K562 (cell line): ENCODE data around the gene DHRS2. TPM values are rescaled to one million over a fixed set of nuclear protein-coding genes. Genes with fewer than 3 reads are reported as not detected.

ENCODE experiments used
- ATAC-seq: fragments of 200-7000 bp; cut with Tn5 transposase; 3 replicates; pipeline ENCODE4 v1.9.1; 2020; ENCODE audit warnings: moderate library complexity
- Bru-seq: library from RNA; stranded (reverse); fragments of 400-500 nt; gene quantifications from one replicate; lab custom pipeline; 2021; lab: Mats Ljungman, UMichigan
- BruChase-seq, 2 experiments: library from RNA; stranded (reverse); fragments of 400-500 nt; gene quantifications; one replicate each; lab custom pipeline; 2021; lab: Mats Ljungman, UMichigan
- BruUV-seq: library from RNA; stranded (reverse); fragments of 400-500 nt; replicated peaks from 2 replicates; lab custom pipeline; 2021; lab: Mats Ljungman, UMichigan
- CTCF ChIA-PET: fragments of 300-600 bp; formaldehyde crosslinking; extraction: SDS; loops from one replicate; lab custom pipeline; 2021; ENCODE audit warnings: low intra/inter-chr PET ratio; lab: Yijun Ruan, JAX
- POLR2A ChIA-PET: fragments of 300-600, 350-650 bp; sonication (Branson Sonifier 250); formaldehyde crosslinking; extraction: SDS; loops from one replicate; lab custom pipeline; 2021; ENCODE audit warnings: antibody characterized with exemption, inconsistent platforms; lab: Yijun Ruan, JAX
- DNase-seq, 4 experiments: peaks; one replicate each; pipeline versions ENCODE4 v3.0.0 to v3.0.0-alpha.2; 2011 to 2018; ENCODE audit warnings: low spot score in 3 of 4, mixed read lengths in 3 of 4; ENCODE audit errors: extremely low read depth in 1 of 4
- FAIRE-seq: peaks from 2 replicates; lab custom pipeline; 2011; peaks lifted over from hg19 to GRCh38; lab: Jason Lieb, UNC
- H2AFZ ChIP-seq: 2 replicates; pipeline ENCODE4 v1.6.0; 2011; ENCODE audit warnings: low read depth, low read length, control low read depth, inconsistent platforms
- H3K27ac ChIP-seq: fragments of 200-600 bp; 3 replicates; pipeline ENCODE4 v1.8.0; 2011; ENCODE audit warnings: low read depth, mild to moderate bottlenecking, control low read depth, inconsistent platforms, low read length, moderate library complexity, mixed read lengths; ENCODE audit errors: extremely low read depth
- H3K27me3 ChIP-seq, 2 experiments: fragments of 300-600 bp in 1 of 2; 2 replicates in 1 of 2; 3 replicates in 1 of 2; pipeline versions ENCODE4 v1.6.0 to v1.8.0; 2011; ENCODE audit warnings: inconsistent platforms in 2 of 2, low read length in 2 of 2, mild to moderate bottlenecking in 1 of 2, mixed read lengths in 1 of 2, moderate library complexity in 1 of 2; ENCODE audit not compliant: control insufficient read depth in 2 of 2, insufficient read depth in 2 of 2
- H3K36me3 ChIP-seq: fragments of 300-600 bp; 3 replicates; pipeline ENCODE4 v1.8.0; 2011; ENCODE audit warnings: mild to moderate bottlenecking, low read length, inconsistent platforms; ENCODE audit not compliant: control insufficient read depth, insufficient read depth
- H3K4me1 ChIP-seq, 2 experiments: fragments of 200-600 bp in 1 of 2; replicated peaks in 1 of 2; 2 replicates in 1 of 2; 3 replicates in 1 of 2; pipeline versions ENCODE4 v1.5.1 to v1.8.0; 2011; ENCODE audit warnings: inconsistent platforms in 2 of 2, low read length in 2 of 2, mild to moderate bottlenecking in 1 of 2, mixed read lengths in 1 of 2, moderate library complexity in 1 of 2; ENCODE audit not compliant: control insufficient read depth in 2 of 2, insufficient read depth in 2 of 2
- H3K4me2 ChIP-seq: 2 replicates; pipeline ENCODE4 v1.6.1; 2011; ENCODE audit warnings: low read length, control low read depth, inconsistent platforms, mixed read lengths; ENCODE audit not compliant: insufficient read depth
- H3K4me3 ChIP-seq: fragments of 200-600 bp; sonication (generic), shearing (Covaris generic); 2 replicates; pipeline ENCODE4 v1.5.1; 2016; ENCODE audit warnings: control low read depth, inconsistent platforms
- H3K79me2 ChIP-seq: fragments of 200-600 bp; 3 replicates; pipeline ENCODE4 v1.8.0; 2011; ENCODE audit warnings: low read length, inconsistent platforms; ENCODE audit not compliant: control insufficient read depth, insufficient read depth
- H3K9ac ChIP-seq, 2 experiments: 2 replicates each; pipeline versions ENCODE4 v1.6.0 to v1.6.1; 2011; ENCODE audit warnings: low read depth in 2 of 2, low read length in 2 of 2, control low read depth in 1 of 2, inconsistent platforms in 1 of 2, mild to moderate bottlenecking in 1 of 2, mixed read lengths in 1 of 2; ENCODE audit not compliant: insufficient read depth in 1 of 2
- H3K9me1 ChIP-seq: one replicate; pipeline ENCODE4 v1.6.0; 2011; ENCODE audit warnings: inconsistent platforms, mild to moderate bottlenecking, low read length, moderate library complexity; ENCODE audit not compliant: control insufficient read depth, insufficient read depth
- H3K9me3 ChIP-seq: replicated peaks from 2 replicates; pipeline ENCODE4 v1.5.1; 2011; ENCODE audit warnings: low read depth, low read length, inconsistent platforms; ENCODE audit not compliant: control insufficient read depth, insufficient read depth
- H4K20me1 ChIP-seq: replicated peaks from 2 replicates; pipeline ENCODE4 v1.6.1; 2011; ENCODE audit warnings: low read length, inconsistent platforms, mixed read lengths; ENCODE audit not compliant: control insufficient read depth, insufficient read depth
- HLTF ChIP-seq: fragments of 450-650 bp; IDR thresholded peaks from 2 replicates; pipeline ENCODE4 v1.6.1; 2016
- MCM5 ChIP-seq: fragments of 450-650 bp; IDR thresholded peaks from 2 replicates; pipeline ENCODE4 v1.6.1; 2016; ENCODE audit warnings: low read depth
- NR1H2 ChIP-seq: sonication (generic); formaldehyde crosslinking; IDR thresholded peaks from 2 replicates; pipeline ENCODE4 v1.4.0; 2020; ENCODE audit warnings: mild to moderate bottlenecking, missing genetic modification reagents
- PHB ChIP-seq: fragments of 250-450 bp; sonication (Bioruptor Pico); IDR thresholded peaks from 2 replicates; pipeline ENCODE4 v1.5.0; 2021
- WGBS: fragments of 100-300 bp; shearing (Covaris generic); methylation state at CpG from one replicate; pipeline ENCODE4 v1.1.6; 2016; ENCODE audit warnings: low coverage, mixed read lengths; ENCODE audit not compliant: insufficient coverage; ENCODE audit errors: missing lambda C conversion rate; 5-methylcytosine and 5-hydroxymethylcytosine counted together
- in situ Hi-C: fragments of 300-500 bp; cut with MboI; formaldehyde crosslinking; loops from 4 replicates; pipeline ENCODE4 v1.15.0; 2018; ENCODE audit warnings: inconsistent platforms, mixed read lengths
- intact Hi-C: fragments of 100-400 bp; cut with micrococcal nuclease; formaldehyde crosslinking; loops from 2 replicates; pipeline ENCODE4 v1.14.2; 2022
- long read RNA-seq, 3 experiments: library from polyadenylated mRNA in 2 of 3; library from RNA in 1 of 3; unstranded in 2 of 3; stranded (forward) in 1 of 3; transcript quantifications; one replicate each; pipeline ENCODE4 v2.0.0, GENCODE V29; 2019 to 2022
- polyA minus RNA-seq, 3 experiments: library from RNA; depleted of rRNA, polyadenylated mRNA; stranded (reverse); fragments of >200 nt; gene quantifications; 2 replicates each; pipeline ENCODE4 v1.2.3, GENCODE V29; 2011
- polyA plus RNA-seq, 8 experiments: library from polyadenylated mRNA; depleted of rRNA in 4 of 8; stranded (reverse) in 5 of 8; unstranded in 3 of 8; fragments of >200 nt; fragmentation: Nextera tagmentation in 2 of 8; fragmentation: Illumina TruSeq in 1 of 8; extraction: Ambion mirVana in 2 of 8; extraction: Trizol in 1 of 8; gene quantifications; 2 replicates each; pipeline versions ENCODE4 v1.2.1 to v1.2.3, GENCODE V29; 2011 to 2014; ENCODE audit warnings: inconsistent platforms in 1 of 8, missing spikeins in 1 of 8
- total RNA-seq, 7 experiments: library from RNA; depleted of rRNA in 6 of 7; stranded (reverse); fragments of >200 nt in 6 of 7; fragmentation: Illumina TruSeq in 2 of 7; extraction: Trizol in 2 of 7; gene quantifications; 2 replicates each; pipeline versions ENCODE4 v1.2.1 to v1.2.3, GENCODE V29; 2011 to 2021; ENCODE audit warnings: low replicate concordance in 1 of 7
- TF ChIP-seq, protein P1 (sequence below), 2 experiments: fragments of 450-650 bp; IDR thresholded peaks; 2 replicates each; pipeline ENCODE4 v1.6.1; 2016
- TF ChIP-seq, protein P2 (sequence below): fragments of 200-800 bp; sonication (Bioruptor generic); IDR thresholded peaks from 2 replicates; pipeline ENCODE4 v1.6.1; 2017; ENCODE audit warnings: missing genetic modification characterization, missing compliant biosample characterization
- TF ChIP-seq, protein P3 (sequence below), 2 experiments: fragments of 450-650 bp; IDR thresholded peaks; 2 replicates each; pipeline ENCODE4 v1.6.1; 2018; ENCODE audit warnings: mild to moderate bottlenecking in 2 of 2, low read depth in 1 of 2; ENCODE audit not compliant: partially characterized antibody in 2 of 2

Gene DHRS2
- 30.5 and 40.0 TPM in 2 replicates for total RNA-seq (2011; cell fraction: chromatin; rRNA removed; ENCODE audit: low replicate concordance)
- total RNA-seq (2011; cell fraction: nucleolus; rRNA removed), result 19.0 and 24.3 TPM in 2 replicates
- 27.1 and 32.4 TPM in 2 replicates for total RNA-seq (2011; cell fraction: nucleoplasm; rRNA removed)
- total RNA-seq (2014; rRNA removed) (64.4 and 73.6 TPM in 2 replicates), total RNA-seq (2014; rRNA removed; fragmentation: Illumina TruSeq; extraction: Trizol) (57.9 and 68.7 TPM in 2 replicates), total RNA-seq (2015; rRNA removed; fragmentation: Illumina TruSeq; extraction: Trizol) (73.2 and 73.4 TPM in 2 replicates), total RNA-seq (2021) (59.4 and 62.9 TPM in 2 replicates), polyA plus RNA-seq (2011; rRNA removed) (45.5 and 47.2 TPM in 2 replicates), polyA plus RNA-seq (2014; fragmentation: Illumina TruSeq; extraction: Trizol) (89.3 and 90.9 TPM in 2 replicates), polyA plus RNA-seq (2014; fragmentation: Nextera tagmentation; extraction: Ambion mirVana) (1 to 10 TPM; 2.9 to 5.4 TPM), polyA plus RNA-seq (2014; rRNA removed) (96.8 and 107 TPM in 2 replicates), polyA minus RNA-seq (2011; rRNA and poly(A)+ RNA removed) (27.5 and 28.1 TPM in 2 replicates), Bru-seq, nascent RNA (percentile 93 among the genes with signal in this experiment), BruChase-seq, experiment 1, labeled RNA remaining after a 2-hour chase (percentile 89 among the genes with signal in this experiment), BruChase-seq, experiment 2, labeled RNA remaining after a 6-hour chase (percentile 91 among the genes with signal in this experiment)
- polyA plus RNA-seq (2011; cell fraction: cytosol; rRNA removed), result 41.7 and 41.9 TPM in 2 replicates
- 62.7 and 78.6 TPM in 2 replicates for polyA plus RNA-seq (2011; cell fraction: nucleus; rRNA removed)
- 66.3 and 109 TPM in 2 replicates for polyA plus RNA-seq (2012)
- polyA minus RNA-seq (2011; cell fraction: cytosol; rRNA and poly(A)+ RNA removed), result 10.2 and 10.5 TPM in 2 replicates
- polyA minus RNA-seq (2011; cell fraction: nucleus; rRNA and poly(A)+ RNA removed), result 15.2 and 21.5 TPM in 2 replicates
- long read RNA-seq, experiment 1, transcript DHRS2-206 (1 exons, 2,595 nt), result major isoform, 26 of 66 reads
- long read RNA-seq, experiment 1, transcript DHRS2-201 (9 exons, 1,705 nt), result major isoform, 26 of 66 reads
- long read RNA-seq, experiment 1, partial matches to known transcripts, result 8 of 66 reads
- long read RNA-seq, experiment 1, other reads (novel, unspliced or antisense), result 4 of 66 reads
- long read RNA-seq, experiment 2, partial matches to known transcripts, result 32 of 126 reads
- long read RNA-seq, experiment 2, other reads (novel, unspliced or antisense), result 92 of 126 reads
- long read RNA-seq, experiment 3, transcript DHRS2-201 (9 exons, 1,705 nt), result major isoform, 24 of 30 reads
- long read RNA-seq, experiment 3, partial matches to known transcripts, result 2 of 30 reads
- long read RNA-seq, experiment 3, other reads (novel, unspliced or antisense), result 2 of 30 reads

GRCh38 chr14:23636317-23637211 is at the start of gene DHRS2:
DHRS2 (plus strand) TSS chr14:23636364; CDS start chr14:23638865, 2,501 bp downstream.
- CTCF ChIA-PET, result no interaction called here
- no peak for FAIRE-seq
- TF ChIP-seq MCM5 (no peak), PHB (CRISPR knock-in tag) (no peak), NR1H2 (no peak), HLTF (no peak)
- TF ChIP-seq, protein P1, sequence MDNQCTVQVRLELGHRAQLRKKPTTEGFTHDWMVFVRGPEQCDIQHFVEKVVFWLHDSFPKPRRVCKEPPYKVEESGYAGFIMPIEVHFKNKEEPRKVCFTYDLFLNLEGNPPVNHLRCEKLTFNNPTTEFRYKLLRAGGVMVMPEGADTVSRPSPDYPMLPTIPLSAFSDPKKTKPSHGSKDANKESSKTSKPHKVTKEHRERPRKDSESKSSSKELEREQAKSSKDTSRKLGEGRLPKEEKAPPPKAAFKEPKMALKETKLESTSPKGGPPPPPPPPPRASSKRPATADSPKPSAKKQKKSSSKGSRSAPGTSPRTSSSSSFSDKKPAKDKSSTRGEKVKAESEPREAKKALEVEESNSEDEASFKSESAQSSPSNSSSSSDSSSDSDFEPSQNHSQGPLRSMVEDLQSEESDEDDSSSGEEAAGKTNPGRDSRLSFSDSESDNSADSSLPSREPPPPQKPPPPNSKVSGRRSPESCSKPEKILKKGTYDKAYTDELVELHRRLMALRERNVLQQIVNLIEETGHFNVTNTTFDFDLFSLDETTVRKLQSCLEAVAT (IDR thresholded peaks at IDR 0.05), result peak in 1 of 2 experiments; percentile 60; a peak in 1 of 4 replicates
- TF ChIP-seq, protein P2, sequence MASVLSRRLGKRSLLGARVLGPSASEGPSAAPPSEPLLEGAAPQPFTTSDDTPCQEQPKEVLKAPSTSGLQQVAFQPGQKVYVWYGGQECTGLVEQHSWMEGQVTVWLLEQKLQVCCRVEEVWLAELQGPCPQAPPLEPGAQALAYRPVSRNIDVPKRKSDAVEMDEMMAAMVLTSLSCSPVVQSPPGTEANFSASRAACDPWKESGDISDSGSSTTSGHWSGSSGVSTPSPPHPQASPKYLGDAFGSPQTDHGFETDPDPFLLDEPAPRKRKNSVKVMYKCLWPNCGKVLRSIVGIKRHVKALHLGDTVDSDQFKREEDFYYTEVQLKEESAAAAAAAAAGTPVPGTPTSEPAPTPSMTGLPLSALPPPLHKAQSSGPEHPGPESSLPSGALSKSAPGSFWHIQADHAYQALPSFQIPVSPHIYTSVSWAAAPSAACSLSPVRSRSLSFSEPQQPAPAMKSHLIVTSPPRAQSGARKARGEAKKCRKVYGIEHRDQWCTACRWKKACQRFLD (CRISPR knock-in tag), result no peak
- TF ChIP-seq, protein P3, sequence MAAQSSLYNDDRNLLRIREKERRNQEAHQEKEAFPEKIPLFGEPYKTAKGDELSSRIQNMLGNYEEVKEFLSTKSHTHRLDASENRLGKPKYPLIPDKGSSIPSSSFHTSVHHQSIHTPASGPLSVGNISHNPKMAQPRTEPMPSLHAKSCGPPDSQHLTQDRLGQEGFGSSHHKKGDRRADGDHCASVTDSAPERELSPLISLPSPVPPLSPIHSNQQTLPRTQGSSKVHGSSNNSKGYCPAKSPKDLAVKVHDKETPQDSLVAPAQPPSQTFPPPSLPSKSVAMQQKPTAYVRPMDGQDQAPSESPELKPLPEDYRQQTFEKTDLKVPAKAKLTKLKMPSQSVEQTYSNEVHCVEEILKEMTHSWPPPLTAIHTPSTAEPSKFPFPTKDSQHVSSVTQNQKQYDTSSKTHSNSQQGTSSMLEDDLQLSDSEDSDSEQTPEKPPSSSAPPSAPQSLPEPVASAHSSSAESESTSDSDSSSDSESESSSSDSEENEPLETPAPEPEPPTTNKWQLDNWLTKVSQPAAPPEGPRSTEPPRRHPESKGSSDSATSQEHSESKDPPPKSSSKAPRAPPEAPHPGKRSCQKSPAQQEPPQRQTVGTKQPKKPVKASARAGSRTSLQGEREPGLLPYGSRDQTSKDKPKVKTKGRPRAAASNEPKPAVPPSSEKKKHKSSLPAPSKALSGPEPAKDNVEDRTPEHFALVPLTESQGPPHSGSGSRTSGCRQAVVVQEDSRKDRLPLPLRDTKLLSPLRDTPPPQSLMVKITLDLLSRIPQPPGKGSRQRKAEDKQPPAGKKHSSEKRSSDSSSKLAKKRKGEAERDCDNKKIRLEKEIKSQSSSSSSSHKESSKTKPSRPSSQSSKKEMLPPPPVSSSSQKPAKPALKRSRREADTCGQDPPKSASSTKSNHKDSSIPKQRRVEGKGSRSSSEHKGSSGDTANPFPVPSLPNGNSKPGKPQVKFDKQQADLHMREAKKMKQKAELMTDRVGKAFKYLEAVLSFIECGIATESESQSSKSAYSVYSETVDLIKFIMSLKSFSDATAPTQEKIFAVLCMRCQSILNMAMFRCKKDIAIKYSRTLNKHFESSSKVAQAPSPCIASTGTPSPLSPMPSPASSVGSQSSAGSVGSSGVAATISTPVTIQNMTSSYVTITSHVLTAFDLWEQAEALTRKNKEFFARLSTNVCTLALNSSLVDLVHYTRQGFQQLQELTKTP (IDR thresholded peaks at IDR 0.05; ENCODE audit: low read depth in 1 of 2, partially characterized antibody in 2 of 2), result no peak

More at GRCh38 chr14:23636317-23637211, at the start of gene DHRS2:
- peak within 1 kb of the TSS; percentile 32; the same call in 1 of the 2 replicates for H3K4me2 ChIP-seq
- H3K36me3 ChIP-seq, result no peaks in the 10 kb centered on the region
- intact Hi-C loops (loop anchor here (10.0 kb wide), 1 partner anchor 278 kb away; no protein-coding TSS in a partner anchor), in situ Hi-C loops (no loop called here)
- peaks cover 0 to 9% of the 10 kb centered on the region in 2 experiments; a peak in 2 of 5 replicates for H3K4me1 ChIP-seq
- H2AFZ ChIP-seq, result no peak within 1 kb of the TSS
- H3K27ac ChIP-seq, result no peak within 1 kb of the TSS
- no peaks in the 10 kb centered on the region; the same call in 1 of the 2 replicates for H3K9me3 ChIP-seq
- WGBS, result 22% methylated on average over 18 of the region's 23 CpGs
- POLR2A ChIA-PET, result interaction anchor here (0.7 kb wide), 1 partner anchor 48 kb away, joined by 3 read pairs; no protein-coding TSS in a partner anchor
- H3K27me3 ChIP-seq, result no peaks in the 10 kb centered on the region; a peak in 1 of 5 replicates
- 0 out of 3 replicates have a peak, but pooled peaks have one; percentile 13 for ATAC-seq
- TSS peak; percentile 78 for BruUV-seq
- no peaks in the 10 kb centered on the region for H4K20me1 ChIP-seq
- no peaks in the 10 kb centered on the region for H3K9me1 ChIP-seq
- H3K9ac ChIP-seq, result no peak within 1 kb of the TSS
- DNase-seq, result peak in 1 of 4 experiments; percentile 17
- H3K4me3 ChIP-seq, result peak within 1 kb of the TSS; percentile 23
- no peaks in the 10 kb centered on the region; the same call in 2 of the 3 replicates for H3K79me2 ChIP-seq
